GM10847 (cell line): ENCODE results near the gene MAPK8.

Experiments
- POLR2A ChIP-seq: IDR thresholded peaks from 2 replicates; pipeline ENCODE4 v1.6.1; 2011; ENCODE audit not compliant: insufficient read length; ENCODE audit errors: extremely low read depth

Gene MAPK8

GRCh38 chr10:48452879-48453412 lies 146.5 kb downstream of the MAPK8 start:
- TF ChIP-seq POLR2A: no peak

GRCh38 chr10:48453451-48454301 lies 147.2 kb downstream of the MAPK8 start:
- TF ChIP-seq POLR2A: no peak

- TF ChIP-seq POLR2A: no peak
These were observed 148.0 kb downstream of the MAPK8 start for GRCh38 chr10:48454302-48455054.

DNA sequence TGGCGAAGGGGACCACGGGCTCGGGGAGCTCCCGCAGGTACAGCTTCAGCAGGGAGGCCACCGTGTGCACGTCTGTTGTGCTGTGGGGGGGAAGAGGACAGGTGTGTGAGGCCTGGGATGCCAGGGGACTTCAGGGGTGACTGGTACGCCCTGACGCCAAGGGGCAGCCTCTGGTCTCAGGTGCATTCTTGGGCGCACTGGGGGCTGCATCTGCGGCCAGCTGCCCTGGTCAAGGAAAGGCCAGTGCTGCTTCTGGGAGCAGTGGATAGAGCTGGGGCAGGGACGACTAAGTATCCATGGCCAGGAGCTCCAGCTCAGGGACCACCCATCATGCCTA lies 148.5 kb downstream of the MAPK8 start:
- no peak for TF ChIP-seq POLR2A

GRCh38 chr10:48455392-48456151 lies 149.1 kb downstream of the MAPK8 start:
- no peak for TF ChIP-seq POLR2A

DNA sequence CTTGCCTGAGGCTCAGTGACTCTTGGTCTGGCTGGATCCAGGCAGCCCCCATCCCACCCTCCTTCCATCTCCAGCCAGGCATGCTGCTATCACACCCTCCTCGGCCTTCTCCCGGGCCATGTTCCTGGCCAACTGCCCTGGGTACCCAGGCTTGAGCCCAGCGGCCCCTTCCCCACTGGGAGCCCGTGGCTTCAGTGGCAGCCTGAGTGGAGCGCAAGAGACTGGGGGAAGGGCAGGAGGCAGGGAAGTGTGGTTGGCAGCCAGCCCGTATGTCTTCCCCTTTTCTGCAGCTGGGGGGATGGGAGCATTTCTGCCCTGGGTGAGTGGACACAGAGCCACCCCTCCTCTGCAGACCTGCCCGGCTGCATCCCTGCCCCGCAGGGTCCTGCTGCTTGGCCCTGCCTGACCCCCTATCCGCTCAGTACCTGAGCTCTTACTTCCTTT lies 149.9 kb downstream of the MAPK8 start:
- TF ChIP-seq POLR2A: no peak

DNA sequence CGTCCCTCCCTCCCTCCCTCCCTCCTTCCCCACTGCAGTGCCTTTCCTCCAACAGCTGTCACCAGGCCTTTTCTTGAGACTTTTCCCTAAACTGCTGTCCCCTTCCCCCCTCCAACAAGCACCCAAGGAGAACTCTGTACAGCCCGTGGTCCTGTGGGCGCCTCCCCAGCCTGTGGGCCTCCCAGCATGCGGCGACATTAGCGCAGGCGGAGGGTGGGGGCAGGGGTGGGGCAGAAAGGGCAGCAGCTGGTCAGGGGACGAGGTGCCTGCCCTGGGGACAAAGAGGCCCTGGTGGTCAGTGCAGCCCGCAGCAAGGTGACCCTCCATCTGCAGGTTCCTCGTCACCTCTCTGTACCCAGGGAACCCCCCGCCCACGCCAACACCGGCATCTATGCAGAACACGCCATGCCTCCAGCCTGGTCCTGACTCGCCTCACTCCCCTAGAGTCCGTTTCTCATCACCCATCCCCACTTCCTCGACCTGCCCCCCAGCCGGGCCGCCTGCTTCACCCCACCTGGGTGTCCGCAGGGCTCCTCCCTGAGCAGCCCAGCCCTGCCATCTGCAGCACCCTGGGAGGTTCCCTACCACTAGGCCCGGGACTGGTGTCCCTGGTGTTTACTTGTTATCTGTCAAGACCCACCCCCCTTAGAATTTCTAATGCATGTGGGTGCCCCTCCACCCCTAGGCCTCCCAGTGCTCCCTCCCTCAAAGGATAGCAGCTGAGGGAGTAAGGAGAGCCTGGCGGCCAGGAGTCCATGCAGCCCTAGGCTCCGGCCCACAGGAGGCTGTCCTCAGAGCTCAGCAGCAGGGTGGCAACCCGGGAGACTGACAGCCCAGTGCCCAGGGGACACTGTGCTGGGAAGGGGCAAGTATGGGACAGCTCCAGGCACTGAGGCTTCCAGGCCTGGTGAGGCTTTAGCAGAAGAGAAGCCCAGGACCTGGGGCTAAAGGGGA lies 150.6 kb downstream of the MAPK8 start:
- TF ChIP-seq POLR2A: no peak

DNA sequence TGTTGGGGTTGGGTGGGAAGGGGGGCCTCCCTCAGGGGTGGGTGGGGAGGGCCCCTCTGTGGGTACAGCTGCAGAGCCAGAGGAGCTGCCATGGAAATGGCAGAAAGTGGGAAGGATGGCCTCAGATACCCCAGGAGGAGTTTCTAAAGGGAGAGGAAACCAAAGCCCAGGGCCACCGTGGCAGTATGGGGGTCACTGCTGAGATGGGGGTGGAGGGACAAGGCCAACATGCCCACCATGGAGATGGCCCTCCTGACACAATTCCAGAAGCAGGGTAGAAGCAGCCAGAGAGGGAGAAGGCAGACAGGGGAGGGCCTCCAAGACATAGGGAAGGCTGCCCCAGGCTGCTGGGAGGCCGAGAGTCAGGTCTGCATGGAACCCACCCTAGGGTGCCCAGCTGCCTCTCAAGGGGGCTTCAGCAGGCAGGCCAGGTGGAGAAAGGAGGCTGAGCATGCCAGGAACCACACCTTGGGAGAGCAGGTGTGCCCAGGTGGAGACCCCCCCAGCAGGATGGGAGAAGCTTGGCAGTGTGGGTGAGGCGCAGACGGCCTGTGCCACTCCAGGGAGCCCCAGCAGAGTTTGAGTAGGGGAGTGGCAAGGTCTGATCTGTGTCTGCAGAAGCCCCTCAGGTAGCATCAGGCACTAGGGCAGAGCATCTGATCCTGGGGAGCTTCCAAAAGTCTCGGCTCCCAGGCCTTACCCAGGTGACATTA lies 151.6 kb downstream of the MAPK8 start:
- TF ChIP-seq POLR2A: no peak

DNA sequence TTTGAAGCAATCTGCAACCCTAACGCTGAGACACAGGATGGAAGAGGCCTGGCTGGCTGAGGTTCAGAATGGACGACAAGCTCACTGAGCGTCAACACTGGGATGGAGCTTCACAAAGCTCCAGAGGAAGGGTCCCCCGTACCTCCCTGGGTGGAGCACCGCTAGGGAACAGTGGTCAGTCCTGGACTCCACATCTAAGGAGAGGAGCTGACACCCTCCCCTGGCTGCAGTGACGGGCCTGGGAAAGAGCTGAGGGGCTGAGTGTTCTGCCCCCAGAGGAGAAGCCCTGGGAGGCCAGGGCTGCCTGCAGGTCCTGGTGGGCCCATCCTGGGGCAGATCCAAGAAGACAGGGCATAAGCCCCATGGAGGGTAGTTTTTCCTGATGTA lies 152.2 kb downstream of the MAPK8 start:
- TF ChIP-seq POLR2A: no peak

DNA sequence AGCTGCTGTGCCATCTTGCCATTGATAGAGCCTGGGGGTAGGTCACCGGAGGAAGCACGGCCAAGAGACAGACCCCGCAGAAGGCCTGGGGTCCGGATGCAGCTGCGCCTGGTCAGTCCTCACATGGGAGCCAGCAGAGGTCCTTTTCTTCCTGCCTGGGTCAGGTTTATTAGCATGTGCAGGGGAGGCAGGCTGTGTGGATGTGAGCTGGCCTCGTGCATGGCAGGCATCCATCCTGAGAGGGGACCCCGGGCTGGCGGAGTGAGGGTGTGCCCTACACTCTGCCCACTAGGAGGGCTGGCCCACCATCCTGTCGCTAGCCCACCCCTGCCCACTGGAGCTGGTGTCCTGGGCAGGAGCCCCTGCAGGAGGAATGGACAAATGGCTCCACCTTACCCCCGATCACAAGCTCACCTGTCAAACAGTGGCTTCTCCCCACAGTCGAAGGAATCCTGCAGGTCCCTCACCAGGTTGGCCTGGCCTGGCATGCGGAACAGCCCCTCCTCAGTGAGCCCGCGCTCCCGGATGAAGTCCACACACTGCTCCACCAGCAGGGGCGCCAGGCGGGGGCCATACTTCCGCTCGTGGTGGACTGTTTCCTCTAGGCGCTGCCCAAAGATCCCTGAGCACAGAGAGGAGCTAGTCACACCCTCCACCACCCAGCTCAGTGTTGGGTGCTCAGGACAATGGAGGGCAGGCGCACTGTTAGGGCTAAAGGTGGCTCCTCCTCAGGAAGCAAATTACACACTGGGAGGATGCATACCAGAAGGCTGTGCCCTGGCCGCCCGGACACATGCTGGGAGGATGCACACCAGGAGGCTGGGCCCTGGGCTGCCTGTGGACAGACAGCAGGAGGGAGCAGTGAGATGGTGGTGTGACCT lies 153.0 kb downstream of the MAPK8 start:
- TF ChIP-seq POLR2A: no peak

- no peak for TF ChIP-seq POLR2A
These were observed 153.7 kb downstream of the MAPK8 start for GRCh38 chr10:48460182-48460581.

DNA sequence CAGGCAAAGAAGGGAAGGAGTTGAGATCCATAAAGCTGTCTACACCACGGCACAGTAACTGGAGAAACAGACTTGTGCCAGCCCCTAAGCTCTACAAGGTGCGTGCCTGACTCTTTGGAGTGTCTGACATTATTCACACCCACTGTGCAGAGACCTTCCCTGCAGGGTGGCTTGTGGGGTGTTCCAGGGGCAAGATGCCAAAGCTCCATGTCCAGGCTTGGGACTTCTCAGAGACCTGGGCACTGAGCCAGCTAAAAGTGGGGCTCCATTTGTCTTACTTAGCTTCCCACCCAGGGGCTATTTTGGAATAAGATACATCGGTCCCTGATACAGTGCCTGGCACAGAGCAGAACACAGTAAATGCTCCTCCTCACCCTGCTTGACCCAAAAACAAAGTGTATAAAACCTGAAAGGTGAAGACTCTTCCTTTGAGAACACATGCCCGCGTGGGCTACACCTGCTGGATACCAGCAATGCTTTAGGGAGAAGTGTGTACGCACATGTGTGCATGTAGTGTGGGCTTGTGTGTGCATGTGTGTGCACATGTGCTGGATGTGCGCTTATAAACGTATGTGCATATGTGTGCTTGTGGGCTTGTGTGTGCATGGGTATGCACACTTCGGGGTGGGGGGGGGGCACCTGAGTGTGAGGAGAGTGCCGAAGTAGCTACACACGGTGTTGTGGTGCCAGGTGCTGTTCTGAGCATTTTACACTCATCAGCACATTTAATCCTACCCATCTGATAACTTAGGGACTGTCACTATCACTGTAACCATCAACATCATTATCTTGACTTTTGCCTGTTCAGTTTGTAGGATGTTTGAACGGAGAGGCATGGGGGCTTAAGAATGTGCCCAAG lies 155.4 kb downstream of the MAPK8 start:
- TF ChIP-seq POLR2A: no peak
